HCT116 (cell line): ENCODE results near the gene SF3A2.

Source experiments
- CTCF ChIP-seq, 3 experiments: fragments of 200-600 bp in 1 of 3; sonication (generic) in 1 of 3; IDR thresholded peaks in 2 of 3; conservative IDR thresholded peaks in 1 of 3; 2 replicates each; pipeline ENCODE4 v1.5.1; 2012 to 2017; ENCODE audit warnings: low read depth in 2 of 3, low read length in 2 of 3, antibody characterized with exemption in 1 of 3, borderline replicate concordance in 1 of 3, control low read depth in 1 of 3, mild to moderate bottlenecking in 1 of 3, mixed read lengths in 1 of 3, mixed run types in 1 of 3, moderate library complexity in 1 of 3; ENCODE audit not compliant: insufficient read depth in 1 of 3
- EGR1 ChIP-seq: IDR thresholded peaks from 2 replicates; pipeline ENCODE4 v1.6.1; 2012; ENCODE audit warnings: low read depth
- POLR2A ChIP-seq: IDR thresholded peaks from 2 replicates; pipeline ENCODE4 v1.7.0; 2011; ENCODE audit warnings: borderline replicate concordance; ENCODE audit not compliant: insufficient read depth, insufficient read length; ENCODE audit errors: extremely low read depth
- POLR2AphosphoS5 ChIP-seq: IDR thresholded peaks from 2 replicates; pipeline ENCODE4 v1.6.1; 2011; ENCODE audit warnings: mild to moderate bottlenecking, low read depth, low read length, moderate library complexity
- YY1 ChIP-seq: IDR thresholded peaks from 2 replicates; pipeline ENCODE4 v1.6.1; 2011; ENCODE audit warnings: low read length, low read depth, moderate library complexity, mild to moderate bottlenecking; ENCODE audit not compliant: insufficient replicate concordance; ENCODE audit errors: extremely low read depth

GRCh38 chr19:2274185-2274711, 37.6 kb downstream of the SF3A2 start:
- TF ChIP-seq YY1 = no peak
- TF ChIP-seq EGR1 = no peak
- TF ChIP-seq POLR2AphosphoS5 = no peak
- TF ChIP-seq POLR2A = no peak
- TF ChIP-seq CTCF (IDR thresholded peaks at IDR 0.05 in 2 of 3, conservative IDR thresholded peaks at IDR 0.05 in 1 of 3; ENCODE audit: borderline replicate concordance in 1 of 3, insufficient read depth in 1 of 3, low read depth in 2 of 3, low read length in 2 of 3) = no peak
